K562 (cell line): Measurements from ENCODE around the gene LYPD4. TPM values are rescaled to one million over a fixed set of nuclear protein-coding genes. Genes with fewer than 3 reads are reported as not detected.

Source experiments
- ADNP ChIP-seq: fragments of 200-800 bp; sonication (Bioruptor generic); IDR thresholded peaks from 2 replicates; pipeline ENCODE4 v1.6.1; 2016; ENCODE audit warnings: missing genetic modification characterization, missing compliant biosample characterization
- DLX4 ChIP-seq: fragments of 250-450 bp; sonication (Bioruptor Pico); IDR thresholded peaks from 2 replicates; pipeline ENCODE4 v1.6.1; 2021; ENCODE audit warnings: mild to moderate bottlenecking
- ESRRB ChIP-seq: fragments of 250-450 bp; sonication (Bioruptor Pico); IDR thresholded peaks from 2 replicates; pipeline ENCODE4 v1.5.0; 2020; ENCODE audit warnings: mild to moderate bottlenecking, moderate library complexity, borderline replicate concordance
- ETV6 ChIP-seq, 3 experiments: fragments of 150-350 bp in 1 of 3; sonication (generic) in 1 of 3; formaldehyde crosslinking in 1 of 3; IDR thresholded peaks; 2 replicates each; pipeline versions ENCODE4 v1.6.1 to v1.8.0; 2014 to 2022; ENCODE audit warnings: borderline replicate concordance in 2 of 3, low read depth in 2 of 3, antibody characterized with exemption in 1 of 3, low read length in 1 of 3, mild to moderate bottlenecking in 1 of 3, missing genetic modification reagents in 1 of 3
- FOXJ2 ChIP-seq: fragments of 200-800 bp; sonication (Bioruptor generic); IDR thresholded peaks from 2 replicates; pipeline ENCODE4 v1.6.1; 2016; ENCODE audit warnings: missing genetic modification characterization, missing compliant biosample characterization
- MAFK ChIP-seq: IDR thresholded peaks from 2 replicates; pipeline ENCODE4 v1.6.1; 2011; ENCODE audit warnings: low read length, improper control_type of control experiment
- MTA1 ChIP-seq: fragments of 450-650 bp; IDR thresholded peaks from 2 replicates; pipeline ENCODE4 v1.6.1; 2017; ENCODE audit warnings: borderline replicate concordance
- MYBL2 ChIP-seq, 2 experiments: fragments of 450-650 bp in 1 of 2; sonication (generic) in 1 of 2; formaldehyde crosslinking in 1 of 2; IDR thresholded peaks; 2 replicates each; pipeline versions ENCODE4 v1.6.1 to v1.8.1; 2017 to 2022; ENCODE audit warnings: borderline replicate concordance in 1 of 2, inconsistent platforms in 1 of 2, low read depth in 1 of 2, mild to moderate bottlenecking in 1 of 2, missing genetic modification reagents in 1 of 2, moderate library complexity in 1 of 2
- NCOA4 ChIP-seq: fragments of 450-650 bp; IDR thresholded peaks from 2 replicates; pipeline ENCODE4 v1.6.1; 2018; ENCODE audit warnings: mild to moderate bottlenecking; ENCODE audit not compliant: partially characterized antibody
- SMARCE1 ChIP-seq: fragments of 450-650 bp; IDR thresholded peaks from 2 replicates; pipeline ENCODE4 v1.7.1; 2016; ENCODE audit warnings: mild to moderate bottlenecking
- THRAP3 ChIP-seq: fragments of 450-650 bp; IDR thresholded peaks from 2 replicates; pipeline ENCODE4 v1.6.1; 2016; ENCODE audit warnings: mild to moderate bottlenecking, inconsistent platforms, borderline replicate concordance
- U2AF1 ChIP-seq: fragments of 200-400 bp; formaldehyde crosslinking; optimal IDR thresholded peaks from 2 replicates; pipeline ENCODE3; 2017; ENCODE audit warnings: mild to moderate bottlenecking, low read depth, low read length, moderate library complexity
- ZNF134 ChIP-seq: fragments of 250-450 bp; sonication (Bioruptor Pico); conservative IDR thresholded peaks from 2 replicates; pipeline ENCODE4 v1.4.0; 2020
- ZNF407 ChIP-seq: fragments of 450-650 bp; IDR thresholded peaks from 2 replicates; pipeline ENCODE4 v1.6.1; 2016; ENCODE audit warnings: low read depth
- ZNF76 ChIP-seq: fragments of 250-450 bp; sonication (Bioruptor Pico); IDR thresholded peaks from 2 replicates; pipeline ENCODE4 v1.4.0; 2020; ENCODE audit warnings: mild to moderate bottlenecking, moderate library complexity, borderline replicate concordance
- polyA plus RNA-seq, 8 experiments: library from polyadenylated mRNA; depleted of rRNA in 4 of 8; stranded (reverse) in 5 of 8; unstranded in 3 of 8; fragments of >200 nt; fragmentation: Nextera tagmentation in 2 of 8; fragmentation: Illumina TruSeq in 1 of 8; extraction: Ambion mirVana in 2 of 8; extraction: Trizol in 1 of 8; gene quantifications; 2 replicates each; pipeline versions ENCODE4 v1.2.1 to v1.2.3, GENCODE V29; 2011 to 2014; ENCODE audit warnings: inconsistent platforms in 1 of 8, missing spikeins in 1 of 8
- total RNA-seq, 7 experiments: library from RNA; depleted of rRNA in 6 of 7; stranded (reverse); fragments of >200 nt in 6 of 7; fragmentation: Illumina TruSeq in 2 of 7; extraction: Trizol in 2 of 7; gene quantifications; 2 replicates each; pipeline versions ENCODE4 v1.2.1 to v1.2.3, GENCODE V29; 2011 to 2021; ENCODE audit warnings: low replicate concordance in 1 of 7
- TF ChIP-seq, protein P1 (sequence below): fragments of 250-450 bp; sonication (Bioruptor Pico); IDR thresholded peaks from 2 replicates; pipeline ENCODE4 v1.5.1; 2021; ENCODE audit warnings: mild to moderate bottlenecking

LYPD4 gene
- total and polyA plus RNA-seq, 9 of the 15 experiments (the other 6 are each of a cell fraction or from before 2014, with no cell fraction given), result 0.11 TPM; not detected in 8

- TF ChIP-seq ZNF407, result no peak
- peak; percentile 27; the same call in 1 of the 2 replicates for TF ChIP-seq SMARCE1
- peak; percentile 97 for TF ChIP-seq NCOA4
- TF ChIP-seq ADNP (tag), result peak; percentile 100
- TF ChIP-seq ZNF134 (CRISPR knock-in tag), result no peak
- TF ChIP-seq ZNF76 (CRISPR knock-in tag), result no peak
- no peak for TF ChIP-seq FOXJ2 (tag)
- no peak for TF ChIP-seq ESRRB (CRISPR knock-in tag)
- TF ChIP-seq ETV6 (IDR thresholded peaks at IDR 0.05; ENCODE audit: borderline replicate concordance in 1 of 2, low read depth in 2 of 2, low read length in 1 of 2), result peak; percentile 44 to 79; a peak in 3 of 4 replicates
- no peak for TF ChIP-seq ETV6 (CRISPR knock-in tag; IDR thresholded peaks at IDR 0.05; ENCODE audit: borderline replicate concordance)
- TF ChIP-seq MYBL2 (IDR thresholded peaks at IDR 0.05; ENCODE audit: low read depth), result peak; percentile 37; the same call in 1 of the 2 replicates
- no peak for TF ChIP-seq MYBL2 (CRISPR knock-in tag; IDR thresholded peaks at IDR 0.05; ENCODE audit: borderline replicate concordance)
- TF ChIP-seq, protein P1, sequence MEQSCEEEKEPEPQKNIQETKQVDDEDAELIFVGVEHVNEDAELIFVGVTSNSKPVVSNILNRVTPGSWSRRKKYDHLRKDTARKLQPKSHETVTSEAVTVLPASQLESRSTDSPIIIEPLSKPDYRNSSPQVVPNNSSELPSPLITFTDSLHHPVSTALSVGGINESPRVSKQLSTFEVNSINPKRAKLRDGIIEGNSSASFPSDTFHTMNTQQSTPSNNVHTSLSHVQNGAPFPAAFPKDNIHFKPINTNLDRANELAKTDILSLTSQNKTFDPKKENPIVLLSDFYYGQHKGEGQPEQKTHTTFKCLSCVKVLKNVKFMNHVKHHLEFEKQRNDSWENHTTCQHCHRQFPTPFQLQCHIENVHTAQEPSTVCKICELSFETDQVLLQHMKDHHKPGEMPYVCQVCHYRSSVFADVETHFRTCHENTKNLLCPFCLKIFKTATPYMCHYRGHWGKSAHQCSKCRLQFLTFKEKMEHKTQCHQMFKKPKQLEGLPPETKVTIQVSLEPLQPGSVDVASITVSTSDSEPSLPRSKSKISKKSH (CRISPR knock-in tag), result no peak
- peak; percentile 62; the same call in 1 of the 2 replicates for TF ChIP-seq MTA1
- peak; percentile 74; the same call in 1 of the 2 replicates for TF ChIP-seq THRAP3
- peak; percentile 99 for TF ChIP-seq U2AF1
- TF ChIP-seq MAFK, result no peak
- TF ChIP-seq DLX4 (CRISPR knock-in tag), result no peak
Measured at GRCh38 chr19:41883821-41884733, 39.6 kb upstream of the LYPD4 start (continued).
